Neural progenitor cell (in vitro differentiated cells): ENCODE data around the gene CRELD1. TPM values are rescaled to one million over a fixed set of nuclear protein-coding genes. Genes with fewer than 3 reads are reported as not detected.

Source experiments
- DNase-seq: peaks from one replicate; pipeline ENCODE4 v3.0.0-alpha.2; 2016; ENCODE audit warnings: low spot score
- H2AFZ ChIP-seq: fragments of 200-600 bp; sonication (generic); replicated peaks from 2 replicates; pipeline ENCODE4 v1.6.1; 2016; ENCODE audit warnings: antibody characterized with exemption
- H3F3A ChIP-seq: fragments of 200-600 bp; sonication (generic); 2 replicates; pipeline ENCODE4 v1.6.1; 2016; ENCODE audit warnings: antibody characterized with exemption, low read depth
- H3K27ac ChIP-seq: fragments of 200-600 bp; sonication (generic); 2 replicates; pipeline ENCODE4 v1.5.1; 2016; ENCODE audit warnings: mild to moderate bottlenecking
- H3K27me3 ChIP-seq: fragments of 200-600 bp; sonication (generic); 2 replicates; pipeline ENCODE4 v1.6.1; 2016; ENCODE audit warnings: mild to moderate bottlenecking, moderate library complexity
- H3K36me3 ChIP-seq: fragments of 200-600 bp; sonication (generic); 2 replicates; pipeline ENCODE4 v1.5.1; 2016
- H3K4me1 ChIP-seq: fragments of 200-600 bp; sonication (generic); 2 replicates; pipeline ENCODE4 v1.6.1; 2016; ENCODE audit warnings: mixed run types
- H3K4me2 ChIP-seq: fragments of 200-600 bp; sonication (generic); 2 replicates; pipeline ENCODE4 v1.6.1; 2016
- H3K4me3 ChIP-seq: fragments of 200-600 bp; sonication (generic); 2 replicates; pipeline ENCODE4 v1.5.1; 2016
- H3K79me2 ChIP-seq: fragments of 200-600 bp; sonication (generic); 2 replicates; pipeline ENCODE4 v1.6.1; 2016; ENCODE audit warnings: low read depth
- H3K9ac ChIP-seq: fragments of 200-600 bp; sonication (generic); 2 replicates; pipeline ENCODE4 v1.6.1; 2016
- H3K9me3 ChIP-seq: fragments of 200-600 bp; sonication (generic); 2 replicates; pipeline ENCODE4 v1.5.1; 2016; ENCODE audit warnings: low read depth
- H4K20me1 ChIP-seq: fragments of 200-600 bp; sonication (generic); 2 replicates; pipeline ENCODE4 v1.6.1; 2016; ENCODE audit warnings: low read depth
- H3K27ac Mint-ChIP-seq: 3 replicates; pipeline ENCODE4 v1.8.0; 2021; ENCODE audit warnings: mixed read lengths
- H3K27me3 Mint-ChIP-seq: 2 replicates; pipeline ENCODE4 v1.8.0; 2022; ENCODE audit warnings: low read depth, mild to moderate bottlenecking, inconsistent platforms, moderate library complexity, mixed read lengths; ENCODE audit not compliant: insufficient read depth
- H3K36me3 Mint-ChIP-seq: 3 replicates; pipeline ENCODE4 v1.8.0; 2021; ENCODE audit warnings: mixed read lengths
- H3K4me1 Mint-ChIP-seq: 3 replicates; pipeline ENCODE4 v1.8.0; 2021; ENCODE audit warnings: mixed read lengths
- H3K4me3 Mint-ChIP-seq: 3 replicates; pipeline ENCODE4 v1.8.0; 2021; ENCODE audit warnings: mild to moderate bottlenecking, moderate library complexity, mixed read lengths
- H3K9me3 Mint-ChIP-seq: 3 replicates; pipeline ENCODE4 v1.8.0; 2020; ENCODE audit warnings: mixed read lengths
- CTCF ChIP-seq: fragments of 200-600 bp; sonication (generic); IDR thresholded peaks from 2 replicates; pipeline ENCODE4 v1.5.1; 2017; ENCODE audit warnings: antibody characterized with exemption, mild to moderate bottlenecking
- EZH2 ChIP-seq: fragments of 200-600 bp; sonication (generic); IDR thresholded peaks from 2 replicates; pipeline ENCODE4 v1.6.1; 2017; ENCODE audit warnings: antibody characterized with exemption, mild to moderate bottlenecking, moderate library complexity
- EZH2phosphoT487 ChIP-seq: fragments of 200-600 bp; sonication (generic); IDR thresholded peaks from 2 replicates; pipeline ENCODE4 v1.6.1; 2017; ENCODE audit warnings: antibody characterized with exemption
- total RNA-seq: library from RNA; depleted of rRNA; stranded (reverse); fragments of >200 nt; gene quantifications from 2 replicates; pipeline ENCODE4 v1.2.3, GENCODE V29; 2015; ENCODE audit warnings: low replicate concordance

CRELD1 gene
- total RNA-seq, 1 donor from 2014 or later: 14.1 TPM

GRCh38 chr3:9930804-9931418, 2.7 kb upstream of the CRELD1 start:
- Mint-ChIP-seq H3K27ac (no peak overlapping the region), H3K9me3 (no peaks in the 10 kb centered on the region), H3K36me3 (peaks cover 2% of the 10 kb centered on the region), H3K4me3 (peak overlapping the region; percentile 63), H3K4me1 (peaks cover 20% of the 10 kb centered on the region), H3K27me3 (no peaks in the 10 kb centered on the region)
- Histone ChIP-seq H3K27me3 (peaks cover 11% of the 10 kb centered on the region), H3K36me3 (no peaks in the 10 kb centered on the region), H4K20me1 (no peaks in the 10 kb centered on the region), H3K4me3 (no peak overlapping the region), H3K4me1 (peaks cover 8% of the 10 kb centered on the region), H3K79me2 (peaks cover 6% of the 10 kb centered on the region), H3K9ac (no peak overlapping the region), H3F3A (peaks cover 14% of the 10 kb centered on the region), H2AFZ (no peak overlapping the region), H3K4me2 (no peak overlapping the region), H3K27ac (no peak overlapping the region), H3K9me3 (no peaks in the 10 kb centered on the region)
- TF ChIP-seq EZH2phosphoT487 (no peak), CTCF (no peak)
- no peak for DNase-seq

GRCh38 chr3:9932535-9932842, 1.1 kb upstream of the CRELD1 start:
- Mint-ChIP-seq H3K9me3 (no peaks in the 10 kb centered on the region), H3K36me3 (peaks cover 2% of the 10 kb centered on the region), H3K27ac (no peak overlapping the region), H3K4me1 (peaks cover 20% of the 10 kb centered on the region), H3K4me3 (peak overlapping the region; percentile 99), H3K27me3 (no peaks in the 10 kb centered on the region)
- DNase-seq: no peak
- Histone ChIP-seq H3F3A (peaks cover 14% of the 10 kb centered on the region), H3K4me3 (peak overlapping the region; percentile 60), H3K4me2 (peak overlapping the region; percentile 83), H3K9ac (no peak overlapping the region), H3K79me2 (peaks cover 6% of the 10 kb centered on the region), H3K36me3 (no peaks in the 10 kb centered on the region), H3K27me3 (peaks cover 11% of the 10 kb centered on the region), H3K9me3 (no peaks in the 10 kb centered on the region), H2AFZ (peak overlapping the region; percentile 77), H3K4me1 (peaks cover 8% of the 10 kb centered on the region), H3K27ac (no peak overlapping the region), H4K20me1 (no peaks in the 10 kb centered on the region)
- TF ChIP-seq CTCF (no peak), EZH2phosphoT487 (no peak), EZH2 (no peak)

- peak; percentile 90 for DNase-seq
- peaks cover 14% of the 10 kb centered on the region for H3F3A ChIP-seq
- no peaks in the 10 kb centered on the region for H3K9me3 ChIP-seq
- peak overlapping the region; percentile 99 for H3K4me3 Mint-ChIP-seq
- TF ChIP-seq EZH2 (peak; percentile 46), CTCF (peak; percentile 73), EZH2phosphoT487 (no peak)
- H3K79me2 ChIP-seq: peaks cover 6% of the 10 kb centered on the region
- peak overlapping the region; percentile 80 for H3K27ac ChIP-seq
- peak overlapping the region; percentile 77 for H2AFZ ChIP-seq
- H3K4me3 ChIP-seq: peak overlapping the region; percentile 60
- H3K27me3 ChIP-seq: peaks cover 11% of the 10 kb centered on the region
- peak overlapping the region; percentile 65 for H3K9ac ChIP-seq
- peaks cover 3% of the 10 kb centered on the region for H3K36me3 Mint-ChIP-seq
- H3K27me3 Mint-ChIP-seq: no peaks in the 10 kb centered on the region
- peaks cover 20% of the 10 kb centered on the region for H3K4me1 Mint-ChIP-seq
- H3K9me3 Mint-ChIP-seq: no peaks in the 10 kb centered on the region
- no peaks in the 10 kb centered on the region for H4K20me1 ChIP-seq
- H3K4me2 ChIP-seq: peak overlapping the region; percentile 83
- peaks cover 8% of the 10 kb centered on the region for H3K4me1 ChIP-seq
- no peaks in the 10 kb centered on the region for H3K36me3 ChIP-seq
- H3K27ac Mint-ChIP-seq: no peak overlapping the region
These were observed 632 bp upstream of the CRELD1 start for GRCh38 chr3:9932843-9933560.
